ENCODE data around the gene HMX1. TPM values are rescaled to one million over a fixed set of nuclear protein-coding genes. Genes with fewer than 3 reads are reported as not detected.

Gene HMX1
- total and polyA plus RNA-seq, 2 donors (not counting 1 experiment from before 2014, with no cell fraction given), result not detected

GRCh38 chr4:8838961-8839431 lies 32.6 kb downstream of the HMX1 start:
- H3K4me1 Mint-ChIP-seq, result no peaks in the 10 kb centered on the region
- H3K79me2 ChIP-seq (ENCODE audit: control insufficient read depth, insufficient read depth, low read length), result no peaks in the 10 kb centered on the region
- no peaks in the 10 kb centered on the region for H3K36me3 ChIP-seq (replicated peaks in 1 of 2; ENCODE audit: control extremely low read depth in 1 of 2, control insufficient read depth in 1 of 2, extremely low read depth in 1 of 2, insufficient read depth in 2 of 2, low read length in 1 of 2)
- H3K27ac ChIP-seq (ENCODE audit: low read length in 2 of 2), result no peak overlapping the region
- DNase-seq (no peak), ATAC-seq (ENCODE audit: low read depth) (no peak)
- WGBS (ENCODE audit: insufficient coverage), result 91% methylated on average over 17 of the region's 22 CpGs
- H4K20me1 ChIP-seq (ENCODE audit: control insufficient read depth, insufficient read depth, low read length, poor library complexity, severe bottlenecking), result no peaks in the 10 kb centered on the region
- no peaks in the 10 kb centered on the region for H3K4me1 ChIP-seq (ENCODE audit: control insufficient read depth in 2 of 2, insufficient read depth in 2 of 2, low read length in 2 of 2)
- ChIA-PET CTCF (no interaction called here), POLR2A (no interaction called here)
- H3K4me3 Mint-ChIP-seq, result no peak overlapping the region
- no peak overlapping the region for H2AFZ ChIP-seq (ENCODE audit: insufficient read depth, low read depth, low read length, poor library complexity, severe bottlenecking)
- no peak overlapping the region for H3K4me3 ChIP-seq (ENCODE audit: control extremely low read depth in 1 of 5, extremely low read depth in 1 of 5, insufficient read depth in 1 of 5, low read depth in 2 of 5, low read length in 4 of 5)
- H3K27me3 Mint-ChIP-seq, result no peaks in the 10 kb centered on the region
- H3K4me2 ChIP-seq (replicated peaks; ENCODE audit: low read depth, low read length, poor library complexity, severe bottlenecking), result no peak overlapping the region
- H3K9me3 Mint-ChIP-seq (ENCODE audit: insufficient read depth), result peaks cover 3% of the 10 kb centered on the region
- no peak for TF ChIP-seq EZH2 (IDR thresholded peaks at IDR 0.05; ENCODE audit: borderline replicate concordance, insufficient read depth, low read depth, low read length, poor library complexity, severe bottlenecking)
- no peak for TF ChIP-seq CTCF (IDR thresholded peaks at IDR 0.05)
- H3K27me3 ChIP-seq (replicated peaks in 1 of 4; ENCODE audit: control extremely low read depth in 1 of 4, control insufficient read depth in 3 of 4, insufficient read depth in 4 of 4, low read length in 3 of 4), result no peaks in the 10 kb centered on the region
- intact Hi-C loops (cut with micrococcal nuclease), result no loop called here
- peaks cover 0 to 24% (median 0%) of the 10 kb centered on the region in 3 donors for H3K9me3 ChIP-seq (ENCODE audit: control extremely low read depth in 1 of 3, control insufficient read depth in 2 of 3, insufficient read depth in 1 of 3, low read length in 2 of 3)
- no peak overlapping the region for H3K9ac ChIP-seq (ENCODE audit: low read length)
- no peak overlapping the region for H3K27ac Mint-ChIP-seq

GRCh38 chr4:8838296-8838960 lies 33.2 kb downstream of the HMX1 start:
- DNase-seq (no peak), ATAC-seq (ENCODE audit: low read depth) (no peak)
- Histone ChIP-seq H3K36me3 (replicated peaks in 1 of 2; ENCODE audit: control extremely low read depth in 1 of 2, control insufficient read depth in 1 of 2, extremely low read depth in 1 of 2, insufficient read depth in 2 of 2, low read length in 1 of 2) (no peaks in the 10 kb centered on the region), H3K4me1 (ENCODE audit: control insufficient read depth in 2 of 2, insufficient read depth in 2 of 2, low read length in 2 of 2) (no peaks in the 10 kb centered on the region), H3K79me2 (ENCODE audit: control insufficient read depth, insufficient read depth, low read length) (no peaks in the 10 kb centered on the region), H4K20me1 (ENCODE audit: control insufficient read depth, insufficient read depth, low read length, poor library complexity, severe bottlenecking) (no peaks in the 10 kb centered on the region), H3K27me3 (replicated peaks in 1 of 4; ENCODE audit: control extremely low read depth in 1 of 4, control insufficient read depth in 3 of 4, insufficient read depth in 4 of 4, low read length in 3 of 4) (no peaks in the 10 kb centered on the region), H3K27ac (ENCODE audit: low read length in 2 of 2) (no peak overlapping the region), H3K9me3 (ENCODE audit: control extremely low read depth in 1 of 3, control insufficient read depth in 2 of 3, insufficient read depth in 1 of 3, low read length in 2 of 3) (peaks cover 0 to 24% (median 0%) of the 10 kb centered on the region in 3 donors), H2AFZ (ENCODE audit: insufficient read depth, low read depth, low read length, poor library complexity, severe bottlenecking) (no peak overlapping the region), H3K4me3 (ENCODE audit: control extremely low read depth in 1 of 5, extremely low read depth in 1 of 5, insufficient read depth in 1 of 5, low read depth in 2 of 5, low read length in 4 of 5) (no peak overlapping the region), H3K4me2 (replicated peaks; ENCODE audit: low read depth, low read length, poor library complexity, severe bottlenecking) (no peak overlapping the region), H3K9ac (ENCODE audit: low read length) (no peak overlapping the region)
- intact Hi-C loops (cut with micrococcal nuclease), result no loop called here
- Mint-ChIP-seq H3K9me3 (ENCODE audit: insufficient read depth) (peaks cover 2% of the 10 kb centered on the region), H3K27me3 (no peaks in the 10 kb centered on the region), H3K4me3 (no peak overlapping the region), H3K4me1 (no peaks in the 10 kb centered on the region), H3K27ac (no peak overlapping the region)
- TF ChIP-seq CTCF (IDR thresholded peaks at IDR 0.05), result no peak
- TF ChIP-seq EZH2 (IDR thresholded peaks at IDR 0.05; ENCODE audit: borderline replicate concordance, insufficient read depth, low read depth, low read length, poor library complexity, severe bottlenecking), result no peak
- POLR2A ChIA-PET, result no interaction called here
- CTCF ChIA-PET, result no interaction called here
- WGBS (ENCODE audit: insufficient coverage), result 90% methylated on average over 11 of the region's 12 CpGs

All from B cell (primary cell).